HFFc6 (cell line): ENCODE measurements around the gene GRHL3. TPM values are rescaled to one million over a fixed set of nuclear protein-coding genes. Genes with fewer than 3 reads are reported as not detected.

Source experiments
- DNase-seq: peaks from one replicate; pipeline ENCODE4 v3.0.0-alpha.2; 2018
- H3K27ac Mint-ChIP-seq: 2 replicates; pipeline ENCODE4 v1.8.0; 2020; ENCODE audit warnings: mild to moderate bottlenecking, mixed read lengths
- H3K27me3 Mint-ChIP-seq: 2 replicates; pipeline ENCODE4 v1.8.0; 2021; ENCODE audit warnings: mild to moderate bottlenecking, moderate library complexity, mixed read lengths; ENCODE audit not compliant: insufficient read depth
- H3K36me3 Mint-ChIP-seq: 2 replicates; pipeline ENCODE4 v1.8.0; 2021; ENCODE audit warnings: low read depth, mixed read lengths
- H3K4me1 Mint-ChIP-seq: 2 replicates; pipeline ENCODE4 v1.8.0; 2020; ENCODE audit warnings: low read depth, mixed read lengths
- H3K4me3 Mint-ChIP-seq: 2 replicates; pipeline ENCODE4 v1.8.0; 2020; ENCODE audit warnings: mild to moderate bottlenecking, moderate library complexity, mixed read lengths
- H3K9me3 Mint-ChIP-seq: 2 replicates; pipeline ENCODE4 v1.8.0; 2020; ENCODE audit warnings: mild to moderate bottlenecking, mixed read lengths
- total RNA-seq, 6 experiments: library from RNA; stranded (reverse); fragmentation: NEBNext Ultra II Directional; extraction: Animal tissue kit (Norgen Biotek cat#: 25700); gene quantifications; 2 replicates in 1 of 6; 3 replicates in 5 of 6; pipeline ENCODE4 v1.2.3, GENCODE V29; 2021
- TF ChIP-seq, protein P1 (sequence below): fragments of 200-600 bp; sonication (generic); IDR thresholded peaks from 2 replicates; pipeline ENCODE4 v1.5.0; 2021; ENCODE audit warnings: antibody characterized with exemption, mild to moderate bottlenecking

The GRHL3 gene
- total RNA-seq, 6 experiments from 2014 or later = not detected

DNA sequence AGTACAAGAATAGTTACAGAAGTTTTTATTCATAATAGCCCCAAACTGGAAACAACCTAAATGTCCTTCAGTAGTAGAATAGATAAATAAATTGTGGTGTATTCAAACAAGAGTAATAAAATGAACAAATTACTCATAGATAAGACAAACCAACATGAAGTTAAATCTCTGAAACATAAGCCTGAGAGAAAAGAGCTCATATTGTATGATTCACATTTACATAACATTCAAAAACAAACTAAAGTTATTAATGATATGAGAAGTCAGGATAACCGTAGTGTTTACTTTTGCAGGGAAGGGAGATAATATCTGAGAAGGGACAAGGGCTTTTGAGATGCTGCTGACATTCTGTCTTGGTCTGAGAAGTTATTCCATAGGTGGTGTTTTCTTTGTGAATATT, 80.9 kb downstream of the GRHL3 start:
- DNase-seq = no peak
- H3K4me1 Mint-ChIP-seq = peaks cover 22% of the 10 kb centered on the region
- TF ChIP-seq, protein P1, sequence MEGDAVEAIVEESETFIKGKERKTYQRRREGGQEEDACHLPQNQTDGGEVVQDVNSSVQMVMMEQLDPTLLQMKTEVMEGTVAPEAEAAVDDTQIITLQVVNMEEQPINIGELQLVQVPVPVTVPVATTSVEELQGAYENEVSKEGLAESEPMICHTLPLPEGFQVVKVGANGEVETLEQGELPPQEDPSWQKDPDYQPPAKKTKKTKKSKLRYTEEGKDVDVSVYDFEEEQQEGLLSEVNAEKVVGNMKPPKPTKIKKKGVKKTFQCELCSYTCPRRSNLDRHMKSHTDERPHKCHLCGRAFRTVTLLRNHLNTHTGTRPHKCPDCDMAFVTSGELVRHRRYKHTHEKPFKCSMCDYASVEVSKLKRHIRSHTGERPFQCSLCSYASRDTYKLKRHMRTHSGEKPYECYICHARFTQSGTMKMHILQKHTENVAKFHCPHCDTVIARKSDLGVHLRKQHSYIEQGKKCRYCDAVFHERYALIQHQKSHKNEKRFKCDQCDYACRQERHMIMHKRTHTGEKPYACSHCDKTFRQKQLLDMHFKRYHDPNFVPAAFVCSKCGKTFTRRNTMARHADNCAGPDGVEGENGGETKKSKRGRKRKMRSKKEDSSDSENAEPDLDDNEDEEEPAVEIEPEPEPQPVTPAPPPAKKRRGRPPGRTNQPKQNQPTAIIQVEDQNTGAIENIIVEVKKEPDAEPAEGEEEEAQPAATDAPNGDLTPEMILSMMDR = no peak
- H3K27ac Mint-ChIP-seq = peak overlapping the region; percentile 55
- no peaks in the 10 kb centered on the region for H3K9me3 Mint-ChIP-seq
- H3K36me3 Mint-ChIP-seq = peaks cover 11% of the 10 kb centered on the region
- no peaks in the 10 kb centered on the region for H3K27me3 Mint-ChIP-seq
- H3K4me3 Mint-ChIP-seq = no peak overlapping the region

DNA sequence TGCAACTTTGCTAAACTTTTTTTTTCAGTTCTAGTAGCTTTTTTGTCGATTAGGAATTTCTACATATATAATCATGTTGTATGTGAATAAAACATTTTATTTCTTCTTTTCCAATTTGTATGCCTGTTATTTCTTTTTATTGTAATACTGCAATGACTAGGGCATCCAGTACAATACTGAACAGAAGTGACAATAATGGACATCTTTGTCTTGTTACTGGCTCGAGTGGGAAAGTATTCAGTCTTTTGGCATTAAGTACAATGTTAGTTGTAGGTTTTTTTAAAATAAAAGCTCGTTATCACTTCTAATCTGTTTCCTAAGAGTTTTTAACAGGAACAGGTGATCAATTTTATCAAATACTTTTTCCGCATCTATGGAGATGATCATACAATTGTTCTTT, 84.6 kb downstream of the GRHL3 start:
- no peak overlapping the region for H3K27ac Mint-ChIP-seq
- peaks cover 21% of the 10 kb centered on the region for H3K4me1 Mint-ChIP-seq
- H3K4me3 Mint-ChIP-seq = no peak overlapping the region
- H3K27me3 Mint-ChIP-seq = no peaks in the 10 kb centered on the region
- DNase-seq = no peak
- TF ChIP-seq, protein P1 = no peak
- H3K9me3 Mint-ChIP-seq = no peaks in the 10 kb centered on the region
- peaks cover 16% of the 10 kb centered on the region for H3K36me3 Mint-ChIP-seq

Other genes starting within 250 kb of the GRHL3 start
- under 1 TPM in 3 of 6 experiments, not detected in 3; 0.03 to 0.05 (median 0.05) TPM for gene MYOM3, start 207.2 kb upstream of the GRHL3 start, total RNA-seq
- not detected for gene IL22RA1, start 176.2 kb upstream of the GRHL3 start, total RNA-seq
- not detected for gene IFNLR1, start 132.1 kb upstream of the GRHL3 start, total RNA-seq
- gene STPG1, start 94.4 kb downstream of the GRHL3 start, total RNA-seq = 10 to 100 TPM in 5 of 6 experiments, 1 to 10 TPM in 1; 8.8 to 13.0 (median 11.0) TPM
- 100 to 1,000 TPM in 4 of 6 experiments, 10 to 100 TPM in 2; 97.8 to 164 (median 107) TPM for gene NIPAL3, start 96.4 kb downstream of the GRHL3 start, total RNA-seq
- gene RCAN3, start 183.5 kb downstream of the GRHL3 start, total RNA-seq = 10 to 100 TPM; 11.9 to 14.5 (median 12.9) TPM
- not detected for gene NCMAP, start 236.7 kb downstream of the GRHL3 start, total RNA-seq